ENCODE data around the gene ECHDC1. TPM values are rescaled to one million over a fixed set of nuclear protein-coding genes. Genes with fewer than 3 reads are reported as not detected.

The ECHDC1 gene
- total and polyA plus RNA-seq, 2 of the 8 experiments (the other 6 are each of a cell fraction or from before 2014, with no cell fraction given): 11.3 to 60.5 TPM

DNA sequence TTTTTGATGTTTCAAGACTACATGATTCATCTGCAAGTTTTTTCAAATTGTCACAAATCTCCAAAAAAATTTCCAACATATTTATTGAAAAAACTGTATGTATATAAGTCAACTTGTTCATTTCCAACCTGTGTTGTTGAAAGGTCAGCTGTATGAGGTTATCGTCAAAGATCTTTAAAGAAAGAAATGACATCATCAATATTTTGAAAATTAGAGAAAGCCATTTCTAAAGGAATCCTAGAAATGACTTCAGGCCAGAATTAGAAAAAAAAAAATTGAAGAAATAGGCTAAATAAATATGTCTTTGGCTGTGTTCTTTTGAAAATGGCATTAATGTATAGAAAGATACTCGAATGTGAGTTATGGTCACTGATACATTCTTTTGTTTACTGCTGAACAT is 69.9 kb downstream of the ECHDC1 start:
- no peak overlapping the region for H3K9ac ChIP-seq (replicated peaks in 1 of 4; ENCODE audit: extremely low read depth in 1 of 4, low read depth in 3 of 4, low read length in 3 of 4)
- no peak overlapping the region for H2BK15ac ChIP-seq (ENCODE audit: low read length)
- H4K5ac ChIP-seq (ENCODE audit: insufficient read length, low read depth, low read length): no peak overlapping the region
- H3K27me3 ChIP-seq (replicated peaks in 1 of 4; ENCODE audit: control insufficient read depth in 3 of 4, extremely low read depth in 1 of 4, insufficient read depth in 3 of 4, low read length in 3 of 4): no peaks in the 10 kb centered on the region
- DNase-seq (ENCODE audit: low read depth in 1 of 2, low spot score in 2 of 2) (no peak), FAIRE-seq (no peak)
- H3K4me1 ChIP-seq (replicated peaks in 1 of 4; ENCODE audit: control insufficient read depth in 3 of 4, insufficient read depth in 4 of 4, low read length in 3 of 4): no peaks in the 10 kb centered on the region; a peak in 1 of 7 replicates
- no peak overlapping the region for H2AK5ac ChIP-seq (ENCODE audit: low read depth, low read length)
- H3K4me2 ChIP-seq (ENCODE audit: insufficient read depth in 1 of 2, low read depth in 2 of 2, low read length in 2 of 2): no peak overlapping the region
- H4K91ac ChIP-seq (replicated peaks; ENCODE audit: insufficient read length, low read length): no peak overlapping the region
- H3K23ac ChIP-seq (ENCODE audit: insufficient read length): no peak overlapping the region
- no peak overlapping the region for H3K14ac ChIP-seq (ENCODE audit: insufficient read length)
- no peak overlapping the region for H2BK120ac ChIP-seq (replicated peaks; ENCODE audit: low read depth, low read length)
- no peak overlapping the region for H2BK12ac ChIP-seq (ENCODE audit: low read depth, low read length)
- H2BK20ac ChIP-seq (ENCODE audit: low read length): no peak overlapping the region
- H3K9me3 ChIP-seq (ENCODE audit: insufficient read depth in 2 of 2, low read depth in 1 of 2, low read length in 1 of 2): no peaks in the 10 kb centered on the region
- no peak overlapping the region for H4K8ac ChIP-seq (ENCODE audit: extremely low read depth, insufficient read depth, low read length)
- WGBS, 2 experiments (ENCODE audit: extremely low coverage in 1 of 2, insufficient coverage in 1 of 2, insufficient read length in 1 of 2, insufficient replicate concordance in 2 of 2, low coverage in 1 of 2, low lambda C conversion rate in 2 of 2, missing lambda C conversion rate in 1 of 2): 92% methylated on average over 2 of the region's 2 CpGs; no CpG with 5 or more reads in 1 of the 2 experiments
- no peaks in the 10 kb centered on the region for H3K23me2 ChIP-seq (ENCODE audit: low read depth, low read length)
- peaks cover 9 to 21% of the 10 kb centered on the region in 2 experiments for H4K20me1 ChIP-seq (replicated peaks in 1 of 2; ENCODE audit: control insufficient read depth in 1 of 2, insufficient read depth in 2 of 2, low read length in 2 of 2)
- no peak overlapping the region for H3K4ac ChIP-seq (replicated peaks; ENCODE audit: insufficient read length, low read depth, low read length)
- CTCF ChIA-PET (ENCODE audit: partially characterized antibody): interaction anchor here (1.0 kb wide), 1 partner anchor 87 kb away, joined by 3 read pairs; no protein-coding TSS in a partner anchor
- H3K4me3 ChIP-seq (ENCODE audit: extremely low read depth in 1 of 4, insufficient read depth in 2 of 4, low read depth in 3 of 4, low read length in 4 of 4): no peak overlapping the region
- H3K27ac ChIP-seq (ENCODE audit: low read depth, low read length): no peak overlapping the region
- no peaks in the 10 kb centered on the region; a peak in 1 of 8 replicates for H3K36me3 ChIP-seq (ENCODE audit: control insufficient read depth in 2 of 4, insufficient read depth in 4 of 4, low read length in 3 of 4)
- H3K79me2 ChIP-seq (ENCODE audit: control insufficient read depth in 1 of 2, insufficient read depth in 2 of 2, low read length in 2 of 2): peaks cover 7 to 100% of the 10 kb centered on the region in 2 experiments; a peak in 3 of 4 replicates
- H2BK5ac ChIP-seq (ENCODE audit: low read depth, low read length): no peak overlapping the region
- H3K56ac ChIP-seq (replicated peaks; ENCODE audit: insufficient read length, low read depth, low read length): no peak overlapping the region
- no peak overlapping the region for H3K18ac ChIP-seq (ENCODE audit: extremely low read depth, low read length)
- H2AFZ ChIP-seq (ENCODE audit: low read length): no peak overlapping the region
- H3K79me1 ChIP-seq (ENCODE audit: low read depth, low read length): peaks cover 7% of the 10 kb centered on the region
- POLR2A ChIA-PET (ENCODE audit: partially characterized antibody): no interaction called here
- TF ChIP-seq CHD1 (IDR thresholded peaks at IDR 0.05; ENCODE audit: low read depth, low read length) (no peak), RXRA (IDR thresholded peaks at IDR 0.05; ENCODE audit: insufficient read depth, low read depth, low read length) (no peak), TBP (IDR thresholded peaks at IDR 0.05; ENCODE audit: low read depth, low read length) (no peak), JUND (IDR thresholded peaks at IDR 0.05; ENCODE audit: low read length) (no peak), RAD21 (IDR thresholded peaks at IDR 0.05 in 1 of 2, conservative IDR thresholded peaks at IDR 0.05 in 1 of 2; ENCODE audit: low read depth in 2 of 2, low read length in 2 of 2) (no peak), SAP30 (IDR thresholded peaks at IDR 0.05; ENCODE audit: insufficient read depth, insufficient replicate concordance, low read length) (no peak), YY1 (IDR thresholded peaks at IDR 0.05; ENCODE audit: low read depth, low read length) (no peak), BRCA1 (IDR thresholded peaks at IDR 0.05; ENCODE audit: low read depth, low read length) (no peak), MAFK (IDR thresholded peaks at IDR 0.05; ENCODE audit: low read depth, low read length) (no peak), HDAC2 (IDR thresholded peaks at IDR 0.05; ENCODE audit: borderline replicate concordance in 1 of 2, low read depth in 2 of 2, low read length in 2 of 2) (no peak), TAF7 (optimal IDR thresholded peaks at IDR 0.05; ENCODE audit: borderline replicate concordance, low read depth, low read length) (no peak)
- TF ChIP-seq, protein P1, sequence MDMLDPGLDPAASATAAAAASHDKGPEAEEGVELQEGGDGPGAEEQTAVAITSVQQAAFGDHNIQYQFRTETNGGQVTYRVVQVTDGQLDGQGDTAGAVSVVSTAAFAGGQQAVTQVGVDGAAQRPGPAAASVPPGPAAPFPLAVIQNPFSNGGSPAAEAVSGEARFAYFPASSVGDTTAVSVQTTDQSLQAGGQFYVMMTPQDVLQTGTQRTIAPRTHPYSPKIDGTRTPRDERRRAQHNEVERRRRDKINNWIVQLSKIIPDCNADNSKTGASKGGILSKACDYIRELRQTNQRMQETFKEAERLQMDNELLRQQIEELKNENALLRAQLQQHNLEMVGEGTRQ (IDR thresholded peaks at IDR 0.05; ENCODE audit: low read length): no peak
